Right atrium auricular region (tissue), 2 donors: Measurements from ENCODE around the gene AGRN. TPM values are rescaled to one million over a fixed set of nuclear protein-coding genes. Genes with fewer than 3 reads are reported as not detected.

Experiments
- DNase-seq: peaks from one replicate; pipeline ENCODE4 v3.0.0-alpha.2; 2019; ENCODE audit warnings: low spot score
- H3K27ac ChIP-seq, 2 donors: fragments of 200-600 bp; sonication (generic); 1 replicate in 1 of 2; 2 replicates in 1 of 2; pipeline ENCODE4 v1.5.1; 2016 to 2019
- H3K27me3 ChIP-seq, 2 donors: fragments of 200-600 bp; sonication (generic); one replicate each; pipeline versions ENCODE4 v1.5.1 to v1.6.0; 2017 to 2019
- H3K36me3 ChIP-seq: fragments of 200-600 bp; sonication (generic); one replicate; pipeline ENCODE4 v1.5.1; 2016
- H3K4me1 ChIP-seq, 2 donors: fragments of 200-600 bp; sonication (generic); one replicate each; pipeline versions ENCODE4 v1.5.1 to v1.6.0; 2017 to 2019
- H3K4me3 ChIP-seq, 2 donors: fragments of 200-600 bp; sonication (generic); 1 replicate in 1 of 2; 2 replicates in 1 of 2; pipeline ENCODE4 v1.5.1; 2017 to 2019; ENCODE audit warnings: mild to moderate bottlenecking in 1 of 2, moderate library complexity in 1 of 2
- H3K9me3 ChIP-seq, 2 donors: fragments of 200-600 bp; sonication (generic); one replicate each; pipeline ENCODE4 v1.5.1; 2019
- CTCF ChIP-seq, 2 donors: fragments of 200-600 bp; sonication (generic); IDR thresholded peaks; one replicate each; pipeline ENCODE4 v1.5.1; 2019; ENCODE audit warnings: antibody characterized with exemption in 2 of 2
- total RNA-seq, 2 donors: library from RNA; depleted of rRNA; stranded (reverse); fragments of >200 nt; gene quantifications; one replicate each; pipeline ENCODE4 v1.1.0, GENCODE V29; 2016

The AGRN gene
- total RNA-seq, 2 donors from 2014 or later, result 22.5 to 27.9 TPM

GRCh38 chr1:1060281-1061000 is 40.5 kb downstream of the AGRN start:
- TF ChIP-seq CTCF (IDR thresholded peaks at IDR 0.05), result no peak
- Histone ChIP-seq H3K4me1 (peaks cover 0 to 37% of the 10 kb centered on the region in 2 donors), H3K27ac (no peak overlapping the region), H3K9me3 (no peaks in the 10 kb centered on the region), H3K27me3 (peaks cover 2 to 22% of the 10 kb centered on the region in 2 donors), H3K4me3 (no peak overlapping the region), H3K36me3 (no peaks in the 10 kb centered on the region)
- no peak for DNase-seq

- no peak overlapping the region for H3K27ac ChIP-seq
- peaks cover 0 to 37% of the 10 kb centered on the region in 2 donors for H3K4me1 ChIP-seq
- H3K4me3 ChIP-seq, result no peak overlapping the region
- peaks cover 2 to 22% of the 10 kb centered on the region in 2 donors for H3K27me3 ChIP-seq
- H3K36me3 ChIP-seq, result no peaks in the 10 kb centered on the region
- no peaks in the 10 kb centered on the region for H3K9me3 ChIP-seq
- DNase-seq, result no peak
- no peak for TF ChIP-seq CTCF (IDR thresholded peaks at IDR 0.05)
Measured at GRCh38 chr1:1061682-1062345, 41.9 kb downstream of the AGRN start.

GRCh38 chr1:1062348-1063163 is 42.6 kb downstream of the AGRN start:
- DNase-seq, result no peak
- Histone ChIP-seq H3K27me3 (peaks cover 2 to 22% of the 10 kb centered on the region in 2 donors), H3K36me3 (no peaks in the 10 kb centered on the region), H3K9me3 (no peaks in the 10 kb centered on the region), H3K27ac (no peak overlapping the region), H3K4me3 (no peak overlapping the region), H3K4me1 (peaks cover 0 to 37% of the 10 kb centered on the region in 2 donors)
- no peak for TF ChIP-seq CTCF (IDR thresholded peaks at IDR 0.05)

- H3K27me3 ChIP-seq, result peaks cover 5 to 22% of the 10 kb centered on the region in 2 donors
- no peak overlapping the region for H3K27ac ChIP-seq
- no peak overlapping the region for H3K4me3 ChIP-seq
- H3K4me1 ChIP-seq, result peaks cover 0 to 38% of the 10 kb centered on the region in 2 donors
- no peaks in the 10 kb centered on the region for H3K36me3 ChIP-seq
- no peak for TF ChIP-seq CTCF (IDR thresholded peaks at IDR 0.05)
- DNase-seq, result no peak
- no peaks in the 10 kb centered on the region for H3K9me3 ChIP-seq
Measured at GRCh38 chr1:1063261-1063944, 43.5 kb downstream of the AGRN start.
